B cell (primary cell): ENCODE measurements around the gene CATSPERD. TPM values are rescaled to one million over a fixed set of nuclear protein-coding genes. Genes with fewer than 3 reads are reported as not detected.
A peak's percentile ranks its signal among the peaks of the same experiment; 100 is the strongest.

Source experiments
- ATAC-seq: fragments of 200-7000 bp; cut with Tn5 transposase; one replicate; pipeline ENCODE4 v1.10.0; 2021; ENCODE audit warnings: low read depth, mild to moderate bottlenecking, moderate number of reproducible peaks, moderate library complexity
- CTCF ChIA-PET: fragments of 350-600 bp; sonication (Branson Sonifier 250); formaldehyde crosslinking; loops from one replicate; lab custom pipeline; 2021; ENCODE audit warnings: antibody characterized with exemption, inconsistent platforms; lab: Charles Lee
- POLR2A ChIA-PET: fragments of 350-600 bp; sonication (Branson Sonifier 250); formaldehyde crosslinking; loops from one replicate; lab custom pipeline; 2021; ENCODE audit warnings: antibody characterized with exemption; lab: Charles Lee
- DNase-seq: peaks from one replicate; pipeline ENCODE4 v3.0.0; 2013
- H2AFZ ChIP-seq: 2 replicates; pipeline ENCODE4 v1.6.1; 2012; ENCODE audit warnings: mild to moderate bottlenecking, low read depth, low read length; ENCODE audit not compliant: insufficient read depth, poor library complexity, severe bottlenecking
- H3K27ac ChIP-seq, 2 donors: 1 replicate in 1 of 2; 2 replicates in 1 of 2; pipeline ENCODE4 v1.5.1; 2012 to 2013; ENCODE audit warnings: low read length in 2 of 2, mild to moderate bottlenecking in 2 of 2, moderate library complexity in 1 of 2
- H3K27me3 ChIP-seq, 4 experiments: fragments of 200-600 bp in 1 of 4; sonication (generic) in 1 of 4; replicated peaks in 1 of 4; 1 replicate in 2 of 4; 2 replicates in 2 of 4; pipeline versions ENCODE4 v1.6.1 to v1.7.0; 2013 to 2016; ENCODE audit warnings: low read length in 3 of 4, mild to moderate bottlenecking in 2 of 4, mixed read lengths in 1 of 4, moderate library complexity in 1 of 4; ENCODE audit not compliant: insufficient read depth in 4 of 4, control insufficient read depth in 3 of 4; ENCODE audit errors: control extremely low read depth in 1 of 4
- H3K36me3 ChIP-seq, 2 experiments: replicated peaks in 1 of 2; 1 replicate in 1 of 2; 2 replicates in 1 of 2; pipeline versions ENCODE4 v1.6.1 to v1.7.1; 2013; ENCODE audit warnings: low read length in 1 of 2; ENCODE audit not compliant: insufficient read depth in 2 of 2, control insufficient read depth in 1 of 2; ENCODE audit errors: control extremely low read depth in 1 of 2, extremely low read depth in 1 of 2
- H3K4me1 ChIP-seq, 2 donors: fragments of 200-600 bp in 1 of 2; sonication (generic) in 1 of 2; 1 replicate in 1 of 2; 2 replicates in 1 of 2; pipeline versions ENCODE4 v1.5.1 to v1.6.1; 2013 to 2017; ENCODE audit warnings: low read length in 2 of 2; ENCODE audit not compliant: control insufficient read depth in 2 of 2, insufficient read depth in 2 of 2
- H3K4me2 ChIP-seq: replicated peaks from 2 replicates; pipeline ENCODE3; 2012; ENCODE audit warnings: mild to moderate bottlenecking, low read depth, low read length; ENCODE audit not compliant: poor library complexity, severe bottlenecking
- H3K4me3 ChIP-seq, 5 experiments: fragments of 200-600 bp in 1 of 5; sonication (generic) in 1 of 5; 1 replicate in 3 of 5; 2 replicates in 2 of 5; pipeline versions ENCODE4 v1.5.1 to v1.7.0; 2011 to 2016; ENCODE audit warnings: low read length in 4 of 5, mild to moderate bottlenecking in 4 of 5, low read depth in 2 of 5, control low read depth in 1 of 5, moderate library complexity in 1 of 5; ENCODE audit not compliant: insufficient read depth in 1 of 5; ENCODE audit errors: control extremely low read depth in 1 of 5, extremely low read depth in 1 of 5
- H3K79me2 ChIP-seq: fragments of 200-600 bp; sonication (generic); one replicate; pipeline ENCODE4 v1.6.0; 2016; ENCODE audit warnings: low read length; ENCODE audit not compliant: control insufficient read depth, insufficient read depth
- H3K9ac ChIP-seq: fragments of 200-600 bp; sonication (generic); 2 replicates; pipeline ENCODE4 v1.6.1; 2017; ENCODE audit warnings: mild to moderate bottlenecking, low read length, moderate library complexity
- H3K9me3 ChIP-seq, 3 donors: one replicate each; pipeline versions ENCODE4 v1.6.1 to v1.7.1; 2013; ENCODE audit warnings: low read length in 2 of 3; ENCODE audit not compliant: control insufficient read depth in 2 of 3, insufficient read depth in 1 of 3; ENCODE audit errors: control extremely low read depth in 1 of 3
- H4K20me1 ChIP-seq: 2 replicates; pipeline ENCODE4 v1.6.0; 2012; ENCODE audit warnings: mild to moderate bottlenecking, low read length; ENCODE audit not compliant: insufficient read depth, control insufficient read depth, poor library complexity, severe bottlenecking
- H3K27ac Mint-ChIP-seq: one replicate; pipeline ENCODE4 v1.8.0; 2021; ENCODE audit warnings: mixed read lengths
- H3K27me3 Mint-ChIP-seq: one replicate; pipeline ENCODE4 v1.8.0; 2021; ENCODE audit warnings: mixed read lengths
- H3K4me1 Mint-ChIP-seq: one replicate; pipeline ENCODE4 v1.8.0; 2021; ENCODE audit warnings: mixed read lengths
- H3K4me3 Mint-ChIP-seq: one replicate; pipeline ENCODE4 v1.8.0; 2021; ENCODE audit warnings: mixed read lengths
- H3K9me3 Mint-ChIP-seq: one replicate; pipeline ENCODE4 v1.8.0; 2022; ENCODE audit warnings: mixed read lengths; ENCODE audit not compliant: insufficient read depth
- EZH2 ChIP-seq: IDR thresholded peaks from 2 replicates; pipeline ENCODE4 v1.6.1; 2012; ENCODE audit warnings: borderline replicate concordance, low read depth, mild to moderate bottlenecking, moderate library complexity, low read length; ENCODE audit not compliant: insufficient read depth, poor library complexity, severe bottlenecking
- WGBS: methylation state at CpG from one replicate; pipeline ENCODE4 v1.1.5; 2013; ENCODE audit warnings: missing lambda C conversion rate; ENCODE audit not compliant: insufficient coverage; 5-methylcytosine and 5-hydroxymethylcytosine counted together
- intact Hi-C: fragments of 100-400 bp; cut with micrococcal nuclease; formaldehyde crosslinking; loops from one replicate; pipeline ENCODE4 v1.10.0; 2022
- polyA plus RNA-seq: library from polyadenylated mRNA; depleted of rRNA; stranded (reverse); fragments of >200 nt; gene quantifications from 2 replicates; pipeline ENCODE4 v1.2.3, GENCODE V29; 2012
- total RNA-seq, 2 donors: library from RNA; stranded (reverse); fragments of 120-200 nt in 1 of 2; gene quantifications; 1 replicate in 1 of 2; 2 replicates in 1 of 2; pipeline versions ENCODE4 v1.2.3 to v1.2.4, GENCODE V29; 2013 to 2022
- TF ChIP-seq, protein P1 (sequence below): fragments of 200-600 bp; IDR thresholded peaks from one replicate; pipeline ENCODE4 v1.8.0; 2022; ENCODE audit warnings: antibody characterized with exemption, mild to moderate bottlenecking

Gene CATSPERD
- total and polyA plus RNA-seq, 2 donors (not counting 1 experiment from before 2014, with no cell fraction given): not detected

DNA sequence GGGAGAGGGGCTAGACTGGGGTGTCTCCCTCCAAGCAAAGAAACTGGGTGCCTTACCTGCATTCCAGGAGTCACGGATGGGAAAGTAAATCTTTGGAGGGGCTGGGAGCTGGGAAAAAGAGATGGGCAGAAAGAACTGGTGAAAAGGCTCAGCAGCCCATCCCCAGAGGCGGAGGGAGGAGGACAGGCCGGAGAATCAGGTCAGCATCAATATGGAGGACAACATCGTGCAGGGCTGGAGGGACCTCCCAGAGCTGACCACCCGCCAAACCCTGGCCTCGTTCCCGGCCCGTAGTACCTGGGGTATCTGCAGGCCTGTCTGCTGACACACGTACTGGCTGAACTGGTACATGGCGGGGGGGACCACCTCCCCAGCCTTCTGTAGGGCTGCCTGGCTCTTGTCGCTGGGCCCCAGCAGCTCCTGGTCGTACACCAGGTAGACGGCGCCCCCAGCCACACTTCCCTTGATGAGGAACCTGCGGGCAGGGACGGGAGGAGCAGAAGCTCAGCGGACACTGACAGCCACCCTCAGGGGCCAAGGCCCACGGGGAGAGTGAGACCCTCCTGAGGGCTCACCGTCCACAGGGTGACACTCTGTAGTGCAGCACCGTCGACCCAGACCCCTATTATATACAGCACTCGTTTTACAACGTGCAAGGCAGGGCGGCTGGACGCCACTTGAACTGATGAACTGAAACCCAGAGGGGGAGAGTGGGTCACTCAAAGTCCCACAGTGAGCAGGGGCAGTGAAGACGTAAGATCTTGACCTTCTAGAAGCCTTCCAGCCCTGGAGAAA is 41.0 kb upstream of the CATSPERD start:
- Histone ChIP-seq H3K27ac (peak overlapping the region; percentile 96 to 98), H3K4me2 (peak overlapping the region; percentile 91), H3K4me3 (peak overlapping the region; percentile 65 to 100 (median 81)), H3K9me3 (peaks cover 0 to 3% (median 0%) of the 10 kb centered on the region in 3 donors), H3K36me3 (no peaks in the 10 kb centered on the region), H4K20me1 (no peaks in the 10 kb centered on the region), H3K4me1 (peaks cover 14 to 17% of the 10 kb centered on the region in 2 donors), H3K27me3 (no peaks in the 10 kb centered on the region), H3K79me2 (peaks cover 12% of the 10 kb centered on the region), H2AFZ (peak overlapping the region; percentile 92), H3K9ac (peak overlapping the region; percentile 92)
- Mint-ChIP-seq H3K4me3 (peak overlapping the region; percentile 93), H3K4me1 (peaks cover 25% of the 10 kb centered on the region), H3K9me3 (no peaks in the 10 kb centered on the region), H3K27me3 (no peaks in the 10 kb centered on the region), H3K27ac (peak overlapping the region; percentile 99)
- ChIA-PET POLR2A (interaction anchor here (0.6 to 0.7 kb wide), 3 partner anchors 29 to 1246 kb away, joined by 3 to 10 read pairs (median 3); partner anchors contain the start of gene DUS3L), CTCF (no interaction called here)
- DNase-seq (peak; percentile 48), ATAC-seq (no peak)
- TF ChIP-seq EZH2: no peak
- TF ChIP-seq, protein P1, sequence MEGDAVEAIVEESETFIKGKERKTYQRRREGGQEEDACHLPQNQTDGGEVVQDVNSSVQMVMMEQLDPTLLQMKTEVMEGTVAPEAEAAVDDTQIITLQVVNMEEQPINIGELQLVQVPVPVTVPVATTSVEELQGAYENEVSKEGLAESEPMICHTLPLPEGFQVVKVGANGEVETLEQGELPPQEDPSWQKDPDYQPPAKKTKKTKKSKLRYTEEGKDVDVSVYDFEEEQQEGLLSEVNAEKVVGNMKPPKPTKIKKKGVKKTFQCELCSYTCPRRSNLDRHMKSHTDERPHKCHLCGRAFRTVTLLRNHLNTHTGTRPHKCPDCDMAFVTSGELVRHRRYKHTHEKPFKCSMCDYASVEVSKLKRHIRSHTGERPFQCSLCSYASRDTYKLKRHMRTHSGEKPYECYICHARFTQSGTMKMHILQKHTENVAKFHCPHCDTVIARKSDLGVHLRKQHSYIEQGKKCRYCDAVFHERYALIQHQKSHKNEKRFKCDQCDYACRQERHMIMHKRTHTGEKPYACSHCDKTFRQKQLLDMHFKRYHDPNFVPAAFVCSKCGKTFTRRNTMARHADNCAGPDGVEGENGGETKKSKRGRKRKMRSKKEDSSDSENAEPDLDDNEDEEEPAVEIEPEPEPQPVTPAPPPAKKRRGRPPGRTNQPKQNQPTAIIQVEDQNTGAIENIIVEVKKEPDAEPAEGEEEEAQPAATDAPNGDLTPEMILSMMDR: no peak
- intact Hi-C loops: loop anchor here (1.0 to 10.0 kb wide), 4 partner anchors 11 to 1915 kb away; partner anchors contain the start of genes APBA3, DUS3L, MRPL54 and RPL36
- 47% methylated on average over 20 of the region's 26 CpGs for whole genome bisulfite sequencing

DNA sequence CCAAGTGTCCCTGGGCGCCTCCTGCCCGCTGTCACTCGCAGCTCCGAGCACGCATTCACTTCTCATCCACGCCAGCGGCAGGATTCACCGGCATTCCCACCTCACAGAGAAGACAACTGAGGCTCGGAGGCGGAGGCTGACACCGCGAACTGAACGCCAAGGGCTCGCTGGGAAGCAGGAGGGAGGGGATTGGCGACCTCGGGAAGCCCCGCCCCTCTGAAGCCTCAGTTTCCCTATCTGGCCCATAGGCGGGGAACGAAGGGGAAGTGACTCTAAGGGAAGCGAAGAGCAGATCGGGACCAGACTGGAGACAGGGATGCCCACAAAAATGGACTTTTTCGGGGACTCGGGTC is 40.4 kb upstream of the CATSPERD start:
- H3K36me3 ChIP-seq: no peaks in the 10 kb centered on the region
- H3K9ac ChIP-seq: peak overlapping the region; percentile 92
- H3K9me3 Mint-ChIP-seq: no peaks in the 10 kb centered on the region
- peaks cover 14 to 17% of the 10 kb centered on the region in 2 donors for H3K4me1 ChIP-seq
- H3K27ac Mint-ChIP-seq: peak overlapping the region; percentile 99
- H3K27me3 ChIP-seq: no peaks in the 10 kb centered on the region
- peak overlapping the region; percentile 96 to 98 for H3K27ac ChIP-seq
- H4K20me1 ChIP-seq: no peaks in the 10 kb centered on the region
- peaks cover 25% of the 10 kb centered on the region for H3K4me1 Mint-ChIP-seq
- H3K4me2 ChIP-seq: peak overlapping the region; percentile 91
- peak overlapping the region; percentile 65 to 100 (median 81) for H3K4me3 ChIP-seq
- WGBS: 2% methylated on average over 21 of the region's 23 CpGs
- H3K27me3 Mint-ChIP-seq: no peaks in the 10 kb centered on the region
- ATAC-seq (no peak), DNase-seq (no peak)
- intact Hi-C loops: loop anchor here (1.0 to 10.0 kb wide), 4 partner anchors 10 to 1915 kb away; partner anchors contain the start of genes APBA3, DUS3L, MRPL54 and RPL36
- CTCF ChIA-PET: no interaction called here
- peaks cover 0 to 3% (median 0%) of the 10 kb centered on the region in 3 donors for H3K9me3 ChIP-seq
- no peak for TF ChIP-seq EZH2
- TF ChIP-seq, protein P1: no peak
- H3K79me2 ChIP-seq: peaks cover 12% of the 10 kb centered on the region
- H2AFZ ChIP-seq: peak overlapping the region; percentile 92
- POLR2A ChIA-PET: interaction anchor here (0.6 to 0.7 kb wide), 2 partner anchors 28 to 111 kb away, joined by 3 to 10 read pairs; partner anchors contain the start of gene DUS3L
- peak overlapping the region; percentile 93 for H3K4me3 Mint-ChIP-seq
